ENCODE measurements around the gene ALPK3. TPM values are rescaled to one million over a fixed set of nuclear protein-coding genes. Genes with fewer than 3 reads are reported as not detected.

ALPK3 gene
- total and polyA plus RNA-seq, 2 experiments from 2014 or later, result 3.7 to 29.7 TPM

- TF ChIP-seq ZNF462 (CRISPR knock-in tag; IDR thresholded peaks at IDR 0.05), result no peak
- TF ChIP-seq JUNB (IDR thresholded peaks at IDR 0.05; ENCODE audit: unreplicated experiment), result no peak
- no peak for TF ChIP-seq CREB1 (CRISPR knock-in tag; IDR thresholded peaks at IDR 0.05; ENCODE audit: low read depth)
Measured at GRCh38 chr15:84858231-84858630, 41.1 kb downstream of the ALPK3 start (continued).

GRCh38 chr15:84859144-84859543 lies 42.0 kb downstream of the ALPK3 start:
- H3K79me2 ChIP-seq (replicated peaks; ENCODE audit: insufficient read depth), result no peaks in the 10 kb centered on the region
- Mint-ChIP-seq H3K4me3 (no peak overlapping the region), H3K27me3 (ENCODE audit: insufficient read depth, low read depth, poor library complexity) (peaks cover 1% of the 10 kb centered on the region), H3K27ac (no peak overlapping the region), H3K36me3 (ENCODE audit: low read depth) (peaks cover 5% of the 10 kb centered on the region), H3K4me1 (no peaks in the 10 kb centered on the region; the same call in 2 of the 3 replicates), H3K9me3 (no peaks in the 10 kb centered on the region; the same call in 2 of the 3 replicates)
- H3K36me3 ChIP-seq (ENCODE audit: insufficient read depth), result peaks cover 3% of the 10 kb centered on the region; the same call in 1 of the 2 replicates
- H3K9me2 ChIP-seq (ENCODE audit: insufficient read depth), result no peaks in the 10 kb centered on the region
- no peak overlapping the region for H3K27ac ChIP-seq (ENCODE audit: low read depth)
- no peak overlapping the region for H2AFZ ChIP-seq
- H3K4me2 ChIP-seq, result no peak overlapping the region
- DNase-seq (ENCODE audit: low spot score) (no peak), ATAC-seq (no peak)
- H3K4me1 ChIP-seq (ENCODE audit: insufficient read depth), result no peaks in the 10 kb centered on the region
- H4K20me1 ChIP-seq (replicated peaks; ENCODE audit: insufficient read depth), result no peaks in the 10 kb centered on the region; the same call in 1 of the 2 replicates
- no peaks in the 10 kb centered on the region for H3F3A ChIP-seq (replicated peaks; ENCODE audit: low read depth)
- no peaks in the 10 kb centered on the region for H3K27me3 ChIP-seq (ENCODE audit: insufficient read depth)
- H3K4me3 ChIP-seq, result no peak overlapping the region
- TF ChIP-seq ETS1 (IDR thresholded peaks at IDR 0.05), result no peak

Measured in GM23338 (cell line).